Activated T-helper 1 cell treated with anti-CD3 and anti-CD28 coated beads, Interleukin-12 subunit alpha, Interleukin-12 subunit beta, Interleukin-2, Interleukin-4 antibody, amounts not matched to agents 30 ng/mL and 10 ng/mL and 1 ng/mL, durations not matched to agents 14 hours and 24 hours and 36 hours (primary cell): Measurements from ENCODE around the gene ZDHHC11B. TPM values are rescaled to one million over a fixed set of nuclear protein-coding genes. Genes with fewer than 3 reads are reported as not detected.

Experiments
- DNase-seq: peaks from one replicate; pipeline ENCODE4 v3.0.0; 2021; ENCODE audit warnings: low spot score
- H3K27ac Mint-ChIP-seq: one replicate; pipeline ENCODE4 v1.8.0; 2021; ENCODE audit warnings: mild to moderate bottlenecking, mixed read lengths
- H3K27me3 Mint-ChIP-seq: one replicate; pipeline ENCODE4 v1.8.0; 2022; ENCODE audit warnings: mild to moderate bottlenecking, moderate library complexity, mixed read lengths; ENCODE audit not compliant: insufficient read depth
- H3K36me3 Mint-ChIP-seq: one replicate; pipeline ENCODE4 v1.8.0; 2021; ENCODE audit warnings: low read depth, mixed read lengths
- H3K4me1 Mint-ChIP-seq: one replicate; pipeline ENCODE4 v1.8.0; 2021; ENCODE audit warnings: low read depth, mixed read lengths
- H3K4me3 Mint-ChIP-seq: one replicate; pipeline ENCODE4 v1.8.0; 2021; ENCODE audit warnings: mild to moderate bottlenecking, moderate library complexity, mixed read lengths
- H3K9me3 Mint-ChIP-seq: one replicate; pipeline ENCODE4 v1.8.0; 2021; ENCODE audit warnings: mixed read lengths
- intact Hi-C: fragments of 100-400 bp; cut with micrococcal nuclease; formaldehyde crosslinking; loops from one replicate; pipeline ENCODE4 v1.15.1; 2024
- total RNA-seq: library from RNA; stranded (reverse); gene quantifications from 2 replicates; pipeline ENCODE4 v1.2.3, GENCODE V29; 2022

ZDHHC11B gene
- total RNA-seq, 1 donor from 2014 or later, result not detected

- intact Hi-C loops, result loop anchor here (2.0 kb wide), 1 partner anchor 233 kb away; no protein-coding TSS in a partner anchor
- DNase-seq, result no peak
- Mint-ChIP-seq H3K4me1 (no peaks in the 10 kb centered on the region), H3K27me3 (peaks cover 3% of the 10 kb centered on the region), H3K9me3 (no peaks in the 10 kb centered on the region), H3K36me3 (peaks cover 7% of the 10 kb centered on the region), H3K27ac (no peak overlapping the region), H3K4me3 (no peak overlapping the region)
Measured at GRCh38 chr5:669842-670395, 114.6 kb downstream of the ZDHHC11B start.

DNA sequence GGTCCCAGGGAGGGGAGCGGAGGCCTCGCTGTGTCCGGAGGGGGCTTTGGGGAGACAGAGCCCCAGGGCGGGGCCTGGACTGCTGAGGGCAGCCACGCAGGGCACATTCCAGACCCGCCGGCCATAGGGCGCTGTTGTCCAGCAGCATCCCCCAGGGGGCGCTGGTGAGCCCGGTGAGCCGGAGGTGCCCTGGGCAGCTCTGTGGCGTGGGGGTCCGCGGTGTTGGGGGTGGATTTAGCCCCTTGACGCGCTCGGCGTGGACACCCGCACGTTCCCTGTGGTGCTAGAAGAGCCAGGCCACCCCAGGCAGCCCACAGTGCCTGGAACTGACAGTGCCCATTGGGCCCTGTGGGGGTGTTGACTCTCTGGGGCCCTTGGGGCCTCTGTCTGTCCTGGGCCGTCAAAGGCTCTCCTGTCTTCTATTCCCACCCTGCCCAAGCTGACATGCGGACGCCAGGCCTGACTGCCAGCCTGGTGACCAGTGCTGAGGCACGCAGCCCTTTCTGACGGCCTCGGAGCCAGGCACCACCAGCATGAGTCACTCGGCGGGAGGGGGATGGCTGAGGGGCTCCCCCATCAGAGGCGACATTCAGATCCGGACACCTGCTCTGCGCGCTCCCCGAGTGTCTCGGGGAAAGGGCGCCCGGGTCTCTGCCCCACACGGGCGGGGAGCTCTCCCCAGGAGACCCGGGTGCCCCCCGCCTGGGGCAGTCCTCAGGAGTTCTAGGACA is 115.3 kb downstream of the ZDHHC11B start:
- H3K4me3 Mint-ChIP-seq, result no peak overlapping the region
- H3K4me1 Mint-ChIP-seq, result no peaks in the 10 kb centered on the region
- no peak overlapping the region for H3K27ac Mint-ChIP-seq
- H3K9me3 Mint-ChIP-seq, result no peaks in the 10 kb centered on the region
- H3K36me3 Mint-ChIP-seq, result peaks cover 7% of the 10 kb centered on the region
- peak; percentile 26 for DNase-seq
- intact Hi-C loops, result no loop called here
- peaks cover 3% of the 10 kb centered on the region for H3K27me3 Mint-ChIP-seq

DNA sequence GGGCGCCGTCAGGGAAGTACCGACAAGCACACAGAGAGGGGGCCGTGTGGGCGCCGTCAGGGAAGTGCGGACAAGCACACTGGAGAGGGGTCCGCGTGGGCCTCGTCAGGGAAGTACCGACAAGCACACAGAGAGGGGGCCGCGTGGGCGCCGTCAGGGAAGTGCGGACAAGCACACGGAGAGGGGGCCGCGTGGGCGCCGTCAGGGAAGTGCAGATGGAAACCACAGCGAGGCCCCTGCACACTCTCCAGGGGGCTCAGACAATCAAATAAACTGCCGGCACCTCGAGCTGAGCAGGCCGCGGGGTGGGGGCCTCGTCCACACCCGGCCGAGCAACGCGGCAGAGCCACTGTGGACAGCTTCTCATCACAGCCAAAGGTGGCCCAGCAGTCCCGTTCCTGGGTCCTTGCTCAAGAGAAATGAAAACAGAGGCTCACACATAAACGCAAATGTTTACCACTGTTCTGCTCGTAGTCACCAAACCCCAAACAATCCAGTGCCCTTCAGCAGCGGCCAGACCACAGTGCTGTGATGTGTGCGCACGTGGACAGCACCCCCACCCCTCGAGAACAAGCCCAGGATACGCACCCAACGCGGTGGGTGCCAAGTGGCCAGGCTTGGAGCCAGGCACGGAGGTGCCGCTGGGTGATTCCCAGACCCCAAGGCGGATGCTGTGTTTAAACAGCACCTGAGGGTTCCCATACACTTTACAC is 116.1 kb downstream of the ZDHHC11B start:
- no peak for DNase-seq
- Mint-ChIP-seq H3K9me3 (no peaks in the 10 kb centered on the region), H3K4me3 (no peak overlapping the region), H3K4me1 (no peaks in the 10 kb centered on the region), H3K27me3 (peaks cover 3% of the 10 kb centered on the region), H3K27ac (no peak overlapping the region), H3K36me3 (peaks cover 7% of the 10 kb centered on the region)
- intact Hi-C loops, result no loop called here

GRCh38 chr5:666816-667498 is 117.6 kb downstream of the ZDHHC11B start:
- Mint-ChIP-seq H3K36me3 (peaks cover 7% of the 10 kb centered on the region), H3K4me3 (no peak overlapping the region), H3K27me3 (peaks cover 3% of the 10 kb centered on the region), H3K9me3 (no peaks in the 10 kb centered on the region), H3K4me1 (no peaks in the 10 kb centered on the region), H3K27ac (peak overlapping the region; percentile 18)
- no peak for DNase-seq
- intact Hi-C loops, result no loop called here

- H3K4me3 Mint-ChIP-seq, result no peak overlapping the region
- intact Hi-C loops, result no loop called here
- DNase-seq, result no peak
- no peaks in the 10 kb centered on the region for H3K27me3 Mint-ChIP-seq
- no peaks in the 10 kb centered on the region for H3K9me3 Mint-ChIP-seq
- H3K27ac Mint-ChIP-seq, result no peak overlapping the region
- H3K36me3 Mint-ChIP-seq, result peaks cover 8% of the 10 kb centered on the region
- no peaks in the 10 kb centered on the region for H3K4me1 Mint-ChIP-seq
Measured at GRCh38 chr5:665956-666711, 118.4 kb downstream of the ZDHHC11B start.

DNA sequence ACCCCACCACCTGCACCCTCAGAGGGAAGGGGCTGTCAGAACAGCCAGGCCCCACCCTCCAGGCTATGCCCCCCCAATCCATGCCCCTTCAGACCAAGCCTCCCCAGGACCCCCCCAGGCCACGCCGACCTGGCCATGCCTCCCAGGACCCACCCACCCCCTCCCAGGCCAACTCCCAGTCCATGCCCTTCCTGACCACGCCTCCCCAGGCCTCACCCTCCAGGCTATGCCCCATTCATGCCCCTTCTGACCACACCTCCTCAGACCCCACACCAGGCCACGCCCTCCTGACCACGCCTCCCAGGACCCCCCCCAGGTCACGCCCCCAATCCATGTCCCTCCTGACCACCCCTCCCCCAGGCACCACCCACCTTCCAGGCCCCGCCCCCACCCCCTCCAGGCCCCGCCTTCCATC is 119.0 kb downstream of the ZDHHC11B start:
- no peak for DNase-seq
- H3K4me1 Mint-ChIP-seq, result no peaks in the 10 kb centered on the region
- H3K4me3 Mint-ChIP-seq, result no peak overlapping the region
- H3K9me3 Mint-ChIP-seq, result no peaks in the 10 kb centered on the region
- intact Hi-C loops, result no loop called here
- no peaks in the 10 kb centered on the region for H3K27me3 Mint-ChIP-seq
- H3K36me3 Mint-ChIP-seq, result peaks cover 10% of the 10 kb centered on the region
- no peak overlapping the region for H3K27ac Mint-ChIP-seq

GRCh38 chr5:664994-665360 is 119.6 kb downstream of the ZDHHC11B start:
- H3K4me3 Mint-ChIP-seq, result no peak overlapping the region
- H3K27me3 Mint-ChIP-seq, result no peaks in the 10 kb centered on the region

DNA sequence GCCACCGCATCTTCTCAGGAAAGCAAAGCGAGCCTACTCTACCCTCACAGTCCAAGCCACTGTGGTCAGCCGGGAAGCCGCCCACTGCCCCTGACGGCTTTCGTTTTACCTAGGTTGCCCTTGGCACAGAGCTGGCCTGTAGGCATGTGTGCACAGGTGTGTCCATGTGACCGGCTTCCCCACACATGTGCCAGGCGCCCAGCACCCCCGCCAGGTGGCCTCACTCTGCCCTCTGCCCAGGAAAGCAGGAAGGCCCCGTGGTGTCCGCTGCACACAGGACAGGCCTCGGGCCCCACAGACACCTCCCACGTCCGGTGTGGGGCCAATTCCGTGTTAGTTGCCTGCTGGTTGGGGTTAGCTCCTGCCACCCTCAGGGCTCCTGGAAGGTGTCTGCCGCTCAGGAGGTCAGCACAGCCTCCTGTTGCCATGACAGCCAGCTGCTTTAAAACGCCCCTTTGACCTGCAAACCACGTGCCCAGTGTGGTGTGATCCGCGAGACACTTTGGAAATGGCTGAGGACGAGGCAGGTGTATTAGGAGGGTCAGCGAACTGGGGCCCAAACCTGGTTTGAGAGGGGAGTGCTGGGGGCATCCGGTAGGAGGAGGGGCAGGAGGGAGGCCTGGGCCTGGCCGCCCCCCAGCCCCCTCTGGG is 120.1 kb downstream of the ZDHHC11B start:
- intact Hi-C loops, result no loop called here
- no peaks in the 10 kb centered on the region for H3K27me3 Mint-ChIP-seq
- no peak overlapping the region for H3K27ac Mint-ChIP-seq
- no peak for DNase-seq
- H3K4me1 Mint-ChIP-seq, result no peaks in the 10 kb centered on the region
- peaks cover 15% of the 10 kb centered on the region for H3K36me3 Mint-ChIP-seq
- H3K9me3 Mint-ChIP-seq, result no peaks in the 10 kb centered on the region
- no peak overlapping the region for H3K4me3 Mint-ChIP-seq

More at GRCh38 chr5:664994-665360, 119.6 kb downstream of the ZDHHC11B start:
- Mint-ChIP-seq H3K27ac (no peak overlapping the region), H3K9me3 (no peaks in the 10 kb centered on the region), H3K36me3 (peaks cover 12% of the 10 kb centered on the region), H3K4me1 (no peaks in the 10 kb centered on the region)
- DNase-seq, result no peak
- intact Hi-C loops, result no loop called here

DNA sequence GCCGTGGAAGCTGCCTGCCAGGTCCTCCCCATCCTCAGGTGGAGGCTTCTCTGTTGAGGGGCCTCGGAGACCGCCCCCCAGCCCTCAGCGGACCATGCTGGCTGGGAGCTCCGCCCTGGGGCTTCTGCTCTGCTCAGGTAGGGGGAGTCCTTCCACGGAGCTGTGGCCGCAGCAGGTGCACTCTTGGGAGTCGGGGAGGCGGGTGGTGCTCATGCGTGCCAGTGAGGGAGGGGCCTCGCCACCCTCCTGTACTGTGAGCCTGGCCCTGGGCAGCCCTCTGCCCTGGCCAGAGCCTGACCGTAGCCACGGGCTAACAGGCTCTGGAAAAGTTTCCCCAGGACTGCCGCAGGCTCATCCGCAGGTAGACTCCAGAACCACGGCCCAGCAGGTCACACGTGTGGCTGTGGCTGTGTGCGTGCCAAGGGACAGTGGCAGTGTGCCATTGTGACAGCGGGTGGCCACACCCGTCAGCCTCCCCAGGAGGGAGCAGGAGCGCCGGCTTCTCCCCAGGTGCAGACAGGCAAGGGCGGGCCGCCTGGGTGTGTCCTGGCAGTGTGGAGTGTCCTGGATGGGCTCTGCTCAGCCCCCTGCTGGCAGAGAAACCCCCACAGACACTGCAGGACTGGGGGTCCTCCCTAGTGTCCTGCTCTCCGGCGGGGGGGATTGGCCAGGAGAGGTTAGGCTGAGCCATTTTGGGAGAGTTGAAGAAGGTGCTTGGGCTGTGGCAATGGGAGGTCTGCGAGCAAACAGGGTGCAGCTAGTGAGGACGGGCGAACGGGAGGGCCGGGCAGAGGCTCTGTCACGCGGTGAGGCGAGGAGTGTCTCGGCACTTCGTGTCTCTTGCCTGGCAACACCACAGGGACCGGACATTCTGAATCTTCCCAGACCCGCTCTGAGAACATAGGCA is 120.8 kb downstream of the ZDHHC11B start:
- H3K9me3 Mint-ChIP-seq, result no peaks in the 10 kb centered on the region
- no peak for DNase-seq

GRCh38 chr5:662751-663435 is 121.6 kb downstream of the ZDHHC11B start:
- no peaks in the 10 kb centered on the region for H3K9me3 Mint-ChIP-seq
- H3K4me3 Mint-ChIP-seq, result no peak overlapping the region
- DNase-seq, result no peak
- intact Hi-C loops, result no loop called here
- peaks cover 22% of the 10 kb centered on the region for H3K36me3 Mint-ChIP-seq
- no peaks in the 10 kb centered on the region for H3K27me3 Mint-ChIP-seq
- no peaks in the 10 kb centered on the region for H3K4me1 Mint-ChIP-seq
- H3K27ac Mint-ChIP-seq, result no peak overlapping the region

More for the DNA sequence above, 120.8 kb downstream of the ZDHHC11B start:
- intact Hi-C loops, result no loop called here
- no peaks in the 10 kb centered on the region for H3K4me1 Mint-ChIP-seq
- H3K36me3 Mint-ChIP-seq, result peaks cover 21% of the 10 kb centered on the region
- no peaks in the 10 kb centered on the region for H3K27me3 Mint-ChIP-seq
- no peak overlapping the region for H3K4me3 Mint-ChIP-seq
- H3K27ac Mint-ChIP-seq, result no peak overlapping the region
